Epithelial cell of prostate (primary cell): ENCODE data around the gene MPRIP.
"Not testable (repeated sequence)": the region's sequence is repeated elsewhere in the genome, so short reads cannot be mapped to it uniquely, and the experiment has no call there.

Experiments used
- DNase-seq: peaks from one replicate; pipeline ENCODE4 v3.0.0-alpha.2; 2011; ENCODE audit warnings: low read depth, low spot score
- H3K27ac ChIP-seq: fragments of 450-650 bp; 2 replicates; pipeline ENCODE4 v1.5.1; 2017; ENCODE audit warnings: mild to moderate bottlenecking

Gene MPRIP

GRCh38 chr17:17120701-17121100 is 78.4 kb downstream of the MPRIP start:
- no peak overlapping the region for H3K27ac ChIP-seq
- DNase-seq, result no peak

- no peak for DNase-seq
- no peak overlapping the region for H3K27ac ChIP-seq
Measured at GRCh38 chr17:17121162-17121561, 78.9 kb downstream of the MPRIP start.

GRCh38 chr17:17122781-17123483 is 80.7 kb downstream of the MPRIP start:
- no peak for DNase-seq
- no peak overlapping the region for H3K27ac ChIP-seq

- DNase-seq, result no peak
- H3K27ac ChIP-seq, result no peak overlapping the region
Measured at GRCh38 chr17:17124341-17124740, 82.1 kb downstream of the MPRIP start.

GRCh38 chr17:17125136-17126084 is 83.2 kb downstream of the MPRIP start:
- DNase-seq, result no peak
- H3K27ac ChIP-seq, result no peak overlapping the region

- no peak overlapping the region for H3K27ac ChIP-seq
- no peak for DNase-seq
Measured at GRCh38 chr17:17126131-17127110, 84.2 kb downstream of the MPRIP start.

- no peak overlapping the region for H3K27ac ChIP-seq
Measured at GRCh38 chr17:17127156-17127555, 84.9 kb downstream of the MPRIP start.

GRCh38 chr17:17127730-17128291 is 85.6 kb downstream of the MPRIP start:
- H3K27ac ChIP-seq, result no peak overlapping the region
- DNase-seq, result no peak

More at GRCh38 chr17:17127156-17127555, 84.9 kb downstream of the MPRIP start:
- DNase-seq, result no peak

- DNase-seq, result no peak
- no peak overlapping the region for H3K27ac ChIP-seq
Measured at GRCh38 chr17:17128476-17129075, 86.3 kb downstream of the MPRIP start.

GRCh38 chr17:17129466-17129865 is 87.2 kb downstream of the MPRIP start:
- no peak overlapping the region for H3K27ac ChIP-seq

GRCh38 chr17:17130077-17130844 is 88.0 kb downstream of the MPRIP start:
- H3K27ac ChIP-seq, result no peak overlapping the region
- no peak for DNase-seq

More at GRCh38 chr17:17129466-17129865, 87.2 kb downstream of the MPRIP start:
- DNase-seq, result no peak

GRCh38 chr17:17131839-17132238 is 89.6 kb downstream of the MPRIP start:
- DNase-seq, result no peak
- no peak overlapping the region for H3K27ac ChIP-seq

GRCh38 chr17:17132746-17133145 is 90.5 kb downstream of the MPRIP start:
- DNase-seq, result no peak
- H3K27ac ChIP-seq, result no peak overlapping the region

- H3K27ac ChIP-seq, result no peak overlapping the region
- DNase-seq, result no peak
Measured at GRCh38 chr17:17134051-17134956, 92.0 kb downstream of the MPRIP start.

- DNase-seq, result no peak
- no peak overlapping the region for H3K27ac ChIP-seq
Measured at GRCh38 chr17:17134957-17135333, 92.7 kb downstream of the MPRIP start.

GRCh38 chr17:17136221-17136620 is 94.0 kb downstream of the MPRIP start:
- not testable (repeated sequence) for DNase-seq

GRCh38 chr17:17137731-17138585 is 95.7 kb downstream of the MPRIP start:
- H3K27ac ChIP-seq, result no peak overlapping the region
- DNase-seq, result no peak

More at GRCh38 chr17:17136221-17136620, 94.0 kb downstream of the MPRIP start:
- H3K27ac ChIP-seq, result not testable (repeated sequence)
